PC-3 (cell line): ENCODE data around the gene SPRING1.

Experiments used
- EZH2 ChIP-seq: fragments of 300-600 bp; sonication (generic); IDR thresholded peaks from one replicate; pipeline ENCODE4 v1.6.1; 2017; ENCODE audit warnings: antibody characterized with exemption, mild to moderate bottlenecking, low read length; ENCODE audit not compliant: unreplicated experiment
- EZH2phosphoT487 ChIP-seq: fragments of 300-600 bp; sonication (generic); IDR thresholded peaks from 2 replicates; pipeline ENCODE4 v1.6.1; 2018; ENCODE audit warnings: mild to moderate bottlenecking, antibody characterized with exemption, low read length, borderline replicate concordance
- TF ChIP-seq, protein P1 (sequence below): fragments of 300-600 bp; sonication (generic); conservative IDR thresholded peaks from 2 replicates; pipeline ENCODE4 v1.5.1; 2017; ENCODE audit warnings: antibody characterized with exemption, low read depth, mild to moderate bottlenecking, low read length

DNA sequence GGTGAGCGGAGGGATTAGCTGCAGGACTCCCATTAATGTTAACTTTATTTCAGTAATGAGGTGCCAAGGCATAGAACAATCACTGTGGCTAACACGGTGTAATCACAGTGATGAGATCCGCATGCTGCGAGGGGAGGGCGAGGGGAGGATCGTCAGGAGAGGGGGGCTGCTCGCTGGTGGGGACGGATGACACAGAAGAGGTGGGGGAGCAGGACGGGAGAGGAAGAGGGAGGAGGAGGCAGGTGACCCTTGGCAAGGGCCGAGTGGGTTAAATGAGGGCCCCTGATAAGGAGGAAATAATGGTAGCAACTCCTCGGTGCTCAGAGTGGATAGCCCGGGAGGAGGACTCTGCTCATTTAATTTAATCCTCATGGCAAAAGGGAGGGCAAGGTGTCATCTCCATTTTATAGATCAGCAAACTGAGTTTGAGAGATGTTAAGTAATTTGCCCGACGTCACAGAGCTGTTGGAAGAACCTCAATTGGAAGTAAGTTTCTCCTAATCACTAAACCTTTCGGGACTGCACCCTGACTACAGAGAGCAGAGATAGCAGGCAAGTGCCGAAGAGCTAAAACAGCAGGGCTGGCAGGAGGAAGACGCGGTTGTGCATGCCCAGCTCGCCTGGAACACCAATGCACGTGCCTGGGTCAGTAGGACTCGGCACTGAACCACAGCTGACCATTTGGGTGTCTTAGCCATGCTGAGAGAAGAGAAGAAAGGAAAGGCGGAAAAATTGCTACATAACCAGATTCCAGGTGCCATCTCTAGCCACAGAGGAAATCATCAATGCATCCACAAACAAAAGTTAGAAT, 43.0 kb downstream of the SPRING1 start:
- TF ChIP-seq EZH2 (no peak), EZH2phosphoT487 (no peak)
- TF ChIP-seq, protein P1, sequence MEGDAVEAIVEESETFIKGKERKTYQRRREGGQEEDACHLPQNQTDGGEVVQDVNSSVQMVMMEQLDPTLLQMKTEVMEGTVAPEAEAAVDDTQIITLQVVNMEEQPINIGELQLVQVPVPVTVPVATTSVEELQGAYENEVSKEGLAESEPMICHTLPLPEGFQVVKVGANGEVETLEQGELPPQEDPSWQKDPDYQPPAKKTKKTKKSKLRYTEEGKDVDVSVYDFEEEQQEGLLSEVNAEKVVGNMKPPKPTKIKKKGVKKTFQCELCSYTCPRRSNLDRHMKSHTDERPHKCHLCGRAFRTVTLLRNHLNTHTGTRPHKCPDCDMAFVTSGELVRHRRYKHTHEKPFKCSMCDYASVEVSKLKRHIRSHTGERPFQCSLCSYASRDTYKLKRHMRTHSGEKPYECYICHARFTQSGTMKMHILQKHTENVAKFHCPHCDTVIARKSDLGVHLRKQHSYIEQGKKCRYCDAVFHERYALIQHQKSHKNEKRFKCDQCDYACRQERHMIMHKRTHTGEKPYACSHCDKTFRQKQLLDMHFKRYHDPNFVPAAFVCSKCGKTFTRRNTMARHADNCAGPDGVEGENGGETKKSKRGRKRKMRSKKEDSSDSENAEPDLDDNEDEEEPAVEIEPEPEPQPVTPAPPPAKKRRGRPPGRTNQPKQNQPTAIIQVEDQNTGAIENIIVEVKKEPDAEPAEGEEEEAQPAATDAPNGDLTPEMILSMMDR = no peak
